Heart left ventricle (tissue), 13 donors: ENCODE data around the gene RCVRN.

Experiments used
- POLR2A ChIP-seq, 2 donors: fragments of 450-650 bp; IDR thresholded peaks; one replicate each; pipeline ENCODE4 v1.6.1; 2017; ENCODE audit warnings: antibody characterized with exemption in 2 of 2, mild to moderate bottlenecking in 2 of 2, moderate library complexity in 2 of 2
- TF ChIP-seq, protein P1 (sequence below), 12 donors: fragments of 200-600 bp; sonication (generic) in 4 of 12; IDR thresholded peaks; one replicate each; pipeline versions ENCODE4 v1.5.0 to v1.8.0; 2018 to 2022; ENCODE audit warnings: antibody characterized with exemption in 12 of 12, mild to moderate bottlenecking in 5 of 12
- donor health status: ischemic (EF 13 %, LVEDD 7.1; RV severe dilation, severe dysfunction).
- donor health status: DM: no; HTN: yes; CAD: no.
- donor health status: DM: no; HTN: no; CAD: no.
- donor health status: ischemic (EF 25% LVEDD 6.9; RV normal size, moderate dysfunction).
- donor health status: ischemic (EF 25% LVEDD 5.7; RV mildly dilated, moderate dysfunction).
- donor health status: ischemic (EF 35%, LVEDD 5.7; RV mildly dilated, moderate dysfunction).
- donor health status: nonischemic (EF 11% LVEDD 7.7; RV severe dilation, severe dysfunction).
- donor health status: DM: yes; HTN: yes; CAD: no.
- donor health status: PGD.
- donor health status: ischemic (EF 29% LVEDD 5.4; RV normal size, mild dysfunction).
- donor health status: nonischemic (EF 23%, LVEDD 6.1; RV moderate dilation, normal function).

DNA sequence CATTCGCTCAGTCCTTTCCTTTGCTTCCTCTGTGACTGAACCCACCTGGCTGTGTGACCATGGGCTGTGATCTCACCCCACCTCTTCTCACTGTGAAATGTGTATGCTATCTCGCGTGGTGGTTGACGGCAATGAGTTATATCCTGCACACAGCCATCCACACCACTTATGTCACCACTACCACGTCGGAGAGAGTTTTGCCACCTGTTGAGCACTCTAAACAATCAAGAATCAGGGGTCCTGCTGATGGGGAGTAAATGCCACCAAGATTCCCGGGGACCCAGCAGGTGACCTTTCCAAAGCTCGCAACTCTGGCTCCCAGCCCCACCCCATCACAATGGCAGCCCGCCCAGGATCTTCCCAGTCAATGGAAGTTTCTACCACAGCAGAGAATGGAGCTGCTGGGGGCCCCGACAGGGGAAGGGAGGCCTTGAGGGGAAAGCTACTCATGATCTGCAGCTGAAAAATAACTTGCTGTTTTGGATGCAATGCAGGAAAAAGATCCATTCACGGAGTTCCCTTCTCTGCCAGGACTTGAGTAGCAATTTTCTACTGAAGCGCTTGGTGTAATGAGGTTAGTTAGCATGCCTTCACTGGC, 26.2 kb upstream of the RCVRN start:
- no peak for TF ChIP-seq POLR2A (IDR thresholded peaks at IDR 0.05)
- TF ChIP-seq, protein P1, sequence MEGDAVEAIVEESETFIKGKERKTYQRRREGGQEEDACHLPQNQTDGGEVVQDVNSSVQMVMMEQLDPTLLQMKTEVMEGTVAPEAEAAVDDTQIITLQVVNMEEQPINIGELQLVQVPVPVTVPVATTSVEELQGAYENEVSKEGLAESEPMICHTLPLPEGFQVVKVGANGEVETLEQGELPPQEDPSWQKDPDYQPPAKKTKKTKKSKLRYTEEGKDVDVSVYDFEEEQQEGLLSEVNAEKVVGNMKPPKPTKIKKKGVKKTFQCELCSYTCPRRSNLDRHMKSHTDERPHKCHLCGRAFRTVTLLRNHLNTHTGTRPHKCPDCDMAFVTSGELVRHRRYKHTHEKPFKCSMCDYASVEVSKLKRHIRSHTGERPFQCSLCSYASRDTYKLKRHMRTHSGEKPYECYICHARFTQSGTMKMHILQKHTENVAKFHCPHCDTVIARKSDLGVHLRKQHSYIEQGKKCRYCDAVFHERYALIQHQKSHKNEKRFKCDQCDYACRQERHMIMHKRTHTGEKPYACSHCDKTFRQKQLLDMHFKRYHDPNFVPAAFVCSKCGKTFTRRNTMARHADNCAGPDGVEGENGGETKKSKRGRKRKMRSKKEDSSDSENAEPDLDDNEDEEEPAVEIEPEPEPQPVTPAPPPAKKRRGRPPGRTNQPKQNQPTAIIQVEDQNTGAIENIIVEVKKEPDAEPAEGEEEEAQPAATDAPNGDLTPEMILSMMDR (IDR thresholded peaks at IDR 0.05): no peak
